Activated CD8-positive, alpha-beta T cell treated with anti-CD3 and anti-CD28 coated beads for 36 hours (primary cell): ENCODE measurements around the gene TBATA. TPM values are rescaled to one million over a fixed set of nuclear protein-coding genes. Genes with fewer than 3 reads are reported as not detected.

ENCODE experiments used
- ATAC-seq: fragments of 200-7000 bp; cut with Tn5 transposase; one replicate; pipeline ENCODE4 v1.10.0; 2021; ENCODE audit warnings: mild to moderate bottlenecking, moderate library complexity
- CTCF ChIA-PET: fragments of 350-600 bp; sonication (Branson Sonifier 250); formaldehyde crosslinking; loops from one replicate; lab custom pipeline; 2021; ENCODE audit warnings: antibody characterized with exemption; lab: Charles Lee
- POLR2A ChIA-PET: fragments of 350-600 bp; sonication (Branson Sonifier 250); formaldehyde crosslinking; loops from one replicate; lab custom pipeline; 2021; ENCODE audit warnings: antibody characterized with exemption; lab: Charles Lee
- DNase-seq: peaks from one replicate; pipeline ENCODE4 v3.0.0-alpha.2; 2020
- H3K27ac Mint-ChIP-seq: one replicate; pipeline ENCODE4 v1.8.0; 2021; ENCODE audit warnings: mild to moderate bottlenecking, mixed read lengths
- H3K27me3 Mint-ChIP-seq: one replicate; pipeline ENCODE4 v1.8.0; 2021; ENCODE audit warnings: mixed read lengths
- H3K36me3 Mint-ChIP-seq: one replicate; pipeline ENCODE4 v1.8.0; 2021; ENCODE audit warnings: low read depth, mixed read lengths
- H3K4me1 Mint-ChIP-seq: one replicate; pipeline ENCODE4 v1.8.0; 2021; ENCODE audit warnings: low read depth, mixed read lengths
- H3K4me3 Mint-ChIP-seq: one replicate; pipeline ENCODE4 v1.8.0; 2021; ENCODE audit warnings: mild to moderate bottlenecking, moderate library complexity, mixed read lengths
- H3K9me3 Mint-ChIP-seq: one replicate; pipeline ENCODE4 v1.8.0; 2021; ENCODE audit warnings: mixed read lengths
- CTCF ChIP-seq: fragments of 200-600 bp; IDR thresholded peaks from one replicate; pipeline ENCODE4 v1.8.0; 2022; ENCODE audit warnings: antibody characterized with exemption, mild to moderate bottlenecking
- intact Hi-C: fragments of 100-400 bp; cut with micrococcal nuclease; formaldehyde crosslinking; loops from one replicate; pipeline ENCODE4 v1.10.0; 2022
- total RNA-seq, 2 experiments: library from RNA; stranded (reverse); gene quantifications; one replicate each; pipeline ENCODE4 v1.2.3, GENCODE V29; 2021

Gene TBATA
- total RNA-seq, 2 experiments from 2014 or later: not detected

GRCh38 chr10:70815504-70816219, 30.5 kb upstream of the TBATA start, which contains the start of gene SGPL1:
TSS of gene SGPL1 (plus strand) at chr10:70815948. CDS start at chr10:70816854, 906 bp downstream.
- ChIA-PET POLR2A (interaction anchor here (1.4 kb wide), 1 partner anchor 16 kb away, joined by 5 read pairs; no protein-coding TSS in a partner anchor), CTCF (interaction anchor here (0.6 to 1.6 kb wide), 10 partner anchors 9 to 1351 kb away, joined by 3 to 8 read pairs (median 4); no protein-coding TSS in a partner anchor)
- Mint-ChIP-seq H3K27me3 (no peaks in the 10 kb centered on the region), H3K27ac (peak within 1 kb of the TSS; percentile 85), H3K9me3 (no peaks in the 10 kb centered on the region), H3K36me3 (peaks cover 14% of the 10 kb centered on the region), H3K4me3 (peak within 1 kb of the TSS; percentile 78), H3K4me1 (peaks cover 39% of the 10 kb centered on the region)
- peak; percentile 89 for DNase-seq
- peak; percentile 99 for TF ChIP-seq CTCF
- ATAC-seq: peak; percentile 93
- intact Hi-C loops: loop anchor here (1.0 kb wide), 1 partner anchor 65 kb away; no protein-coding TSS in a partner anchor

- intact Hi-C loops: no loop called here
- POLR2A ChIA-PET: interaction anchor here (1.0 kb wide), 1 partner anchor 65 kb away, joined by 3 read pairs; no protein-coding TSS in a partner anchor
- DNase-seq (no peak), ATAC-seq (no peak)
- Mint-ChIP-seq H3K4me1 (peaks cover 31% of the 10 kb centered on the region), H3K36me3 (peaks cover 8% of the 10 kb centered on the region), H3K27ac (no peak overlapping the region), H3K27me3 (no peaks in the 10 kb centered on the region), H3K4me3 (no peak overlapping the region), H3K9me3 (no peaks in the 10 kb centered on the region)
- no peak for TF ChIP-seq CTCF
- CTCF ChIA-PET: interaction anchor here (0.8 to 1.0 kb wide), 2 partner anchors 65 to 255 kb away, joined by 3 read pairs; no protein-coding TSS in a partner anchor
Measured at GRCh38 chr10:70814126-70814525, 28.9 kb upstream of the TBATA start.

- H3K27me3 Mint-ChIP-seq: no peaks in the 10 kb centered on the region
- H3K4me3 Mint-ChIP-seq: no peak overlapping the region
- H3K36me3 Mint-ChIP-seq: peaks cover 5% of the 10 kb centered on the region
- DNase-seq (no peak), ATAC-seq (no peak)
- intact Hi-C loops: no loop called here
- H3K9me3 Mint-ChIP-seq: no peaks in the 10 kb centered on the region
- H3K4me1 Mint-ChIP-seq: peaks cover 22% of the 10 kb centered on the region
- no peak overlapping the region for H3K27ac Mint-ChIP-seq
- POLR2A ChIA-PET: no interaction called here
- no peak for TF ChIP-seq CTCF
- CTCF ChIA-PET: interaction anchor here (1.5 kb wide), 1 partner anchor 25 kb away, joined by 3 read pairs; no protein-coding TSS in a partner anchor
Measured at GRCh38 chr10:70812814-70813213, 27.6 kb upstream of the TBATA start.

- no peak overlapping the region for H3K4me3 Mint-ChIP-seq
- ChIA-PET POLR2A (no interaction called here), CTCF (interaction anchor here (1.5 kb wide), 1 partner anchor 24 kb away, joined by 3 read pairs; no protein-coding TSS in a partner anchor)
- no peaks in the 10 kb centered on the region for H3K9me3 Mint-ChIP-seq
- H3K4me1 Mint-ChIP-seq: peaks cover 17% of the 10 kb centered on the region
- no peak overlapping the region for H3K27ac Mint-ChIP-seq
- no peaks in the 10 kb centered on the region for H3K36me3 Mint-ChIP-seq
- intact Hi-C loops: no loop called here
- ATAC-seq (no peak), DNase-seq (no peak)
- H3K27me3 Mint-ChIP-seq: peaks cover 2% of the 10 kb centered on the region
- TF ChIP-seq CTCF: no peak
Measured at GRCh38 chr10:70811881-70812280, 26.7 kb upstream of the TBATA start.

- intact Hi-C loops: no loop called here
- Mint-ChIP-seq H3K4me1 (peaks cover 12% of the 10 kb centered on the region), H3K9me3 (no peaks in the 10 kb centered on the region), H3K27me3 (peaks cover 2% of the 10 kb centered on the region), H3K36me3 (no peaks in the 10 kb centered on the region), H3K27ac (no peak overlapping the region), H3K4me3 (no peak overlapping the region)
- CTCF ChIA-PET: no interaction called here
- DNase-seq (no peak), ATAC-seq (no peak)
- POLR2A ChIA-PET: no interaction called here
- TF ChIP-seq CTCF: no peak
Measured at GRCh38 chr10:70810967-70811366, 25.8 kb upstream of the TBATA start.
